GM12865 (cell line): Measurements from ENCODE around the gene VSIG8.
A peak's percentile ranks its signal among the peaks of the same experiment; 100 is the strongest.

Experiments used
- DNase-seq: peaks from one replicate; pipeline ENCODE4 v3.0.0; 2010; ENCODE audit warnings: low read depth
- H3K4me3 ChIP-seq: 2 replicates; pipeline ENCODE4 v1.5.1; 2011; ENCODE audit warnings: mild to moderate bottlenecking, low read depth, low read length, control low read depth
- TF ChIP-seq, protein P1 (sequence below): IDR thresholded peaks from 2 replicates; pipeline ENCODE4 v1.5.1; 2011; ENCODE audit warnings: low read length, control low read depth, low read depth, inconsistent platforms; ENCODE audit not compliant: insufficient read depth; ENCODE audit errors: missing control alignments

The VSIG8 gene

DNA sequence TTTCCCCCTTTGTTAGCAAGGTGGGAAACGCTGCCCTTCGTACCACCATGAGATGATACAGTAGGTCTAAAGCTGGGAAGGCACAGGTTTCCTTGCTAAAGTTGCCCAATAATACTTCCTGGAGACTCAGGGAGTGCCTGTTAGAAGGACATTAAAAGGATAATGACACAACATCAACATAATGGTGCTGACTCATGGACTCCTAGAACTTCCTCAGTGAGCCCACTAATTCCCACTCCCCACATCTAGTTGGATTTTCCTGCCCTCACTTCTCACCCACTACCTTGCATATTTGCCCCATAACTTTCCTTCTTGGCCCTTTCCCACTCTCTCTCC lies 20.0 kb upstream of the VSIG8 start:
- H3K4me3 ChIP-seq, result no peak overlapping the region
- TF ChIP-seq, protein P1, sequence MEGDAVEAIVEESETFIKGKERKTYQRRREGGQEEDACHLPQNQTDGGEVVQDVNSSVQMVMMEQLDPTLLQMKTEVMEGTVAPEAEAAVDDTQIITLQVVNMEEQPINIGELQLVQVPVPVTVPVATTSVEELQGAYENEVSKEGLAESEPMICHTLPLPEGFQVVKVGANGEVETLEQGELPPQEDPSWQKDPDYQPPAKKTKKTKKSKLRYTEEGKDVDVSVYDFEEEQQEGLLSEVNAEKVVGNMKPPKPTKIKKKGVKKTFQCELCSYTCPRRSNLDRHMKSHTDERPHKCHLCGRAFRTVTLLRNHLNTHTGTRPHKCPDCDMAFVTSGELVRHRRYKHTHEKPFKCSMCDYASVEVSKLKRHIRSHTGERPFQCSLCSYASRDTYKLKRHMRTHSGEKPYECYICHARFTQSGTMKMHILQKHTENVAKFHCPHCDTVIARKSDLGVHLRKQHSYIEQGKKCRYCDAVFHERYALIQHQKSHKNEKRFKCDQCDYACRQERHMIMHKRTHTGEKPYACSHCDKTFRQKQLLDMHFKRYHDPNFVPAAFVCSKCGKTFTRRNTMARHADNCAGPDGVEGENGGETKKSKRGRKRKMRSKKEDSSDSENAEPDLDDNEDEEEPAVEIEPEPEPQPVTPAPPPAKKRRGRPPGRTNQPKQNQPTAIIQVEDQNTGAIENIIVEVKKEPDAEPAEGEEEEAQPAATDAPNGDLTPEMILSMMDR, result no peak
- DNase-seq, result no peak

DNA sequence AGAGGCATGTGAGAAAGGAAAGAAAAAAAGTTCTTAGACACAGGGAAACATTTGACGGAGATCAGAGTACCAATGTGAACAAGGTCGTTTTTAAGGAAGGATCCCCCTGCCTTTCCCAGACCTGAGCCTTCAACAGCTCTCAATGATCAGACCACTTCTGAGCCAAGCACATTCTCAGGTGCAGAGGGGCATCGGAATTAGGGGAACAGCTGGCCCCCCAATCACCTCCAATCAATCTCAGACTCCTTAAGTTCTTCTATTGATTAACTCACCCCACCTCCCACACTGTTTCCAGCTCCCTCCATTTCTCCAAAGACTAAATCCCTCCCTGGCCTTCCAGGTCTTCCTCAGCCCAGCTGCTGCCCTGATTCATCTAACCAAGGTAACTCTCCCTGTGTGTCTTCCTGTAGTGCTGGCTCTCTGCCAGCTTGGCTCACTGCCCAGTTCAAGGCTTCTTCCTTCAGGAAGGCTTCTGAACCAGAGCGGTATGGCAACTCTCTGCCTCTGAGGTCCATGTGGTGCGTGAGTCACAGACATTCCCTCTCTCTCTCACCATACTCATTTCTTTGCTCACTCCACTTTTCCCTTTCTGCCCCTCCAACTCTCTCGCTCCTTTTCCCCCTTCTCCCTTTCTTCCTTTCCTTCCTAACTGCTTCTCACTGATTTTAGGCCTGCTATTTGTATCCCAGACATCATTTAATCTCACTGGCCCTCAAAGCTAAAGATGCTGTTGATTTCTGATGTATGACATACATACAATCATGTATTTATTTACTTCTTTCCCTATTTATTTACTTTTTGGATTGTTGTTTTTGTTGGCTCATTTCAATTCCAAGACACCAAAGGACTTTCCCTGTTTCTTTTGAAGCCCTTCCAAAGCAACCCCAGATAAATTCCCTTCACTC lies 19.4 kb upstream of the VSIG8 start:
- H3K4me3 ChIP-seq, result no peak overlapping the region
- peak; percentile 28 for DNase-seq
- TF ChIP-seq, protein P1, result no peak

DNA sequence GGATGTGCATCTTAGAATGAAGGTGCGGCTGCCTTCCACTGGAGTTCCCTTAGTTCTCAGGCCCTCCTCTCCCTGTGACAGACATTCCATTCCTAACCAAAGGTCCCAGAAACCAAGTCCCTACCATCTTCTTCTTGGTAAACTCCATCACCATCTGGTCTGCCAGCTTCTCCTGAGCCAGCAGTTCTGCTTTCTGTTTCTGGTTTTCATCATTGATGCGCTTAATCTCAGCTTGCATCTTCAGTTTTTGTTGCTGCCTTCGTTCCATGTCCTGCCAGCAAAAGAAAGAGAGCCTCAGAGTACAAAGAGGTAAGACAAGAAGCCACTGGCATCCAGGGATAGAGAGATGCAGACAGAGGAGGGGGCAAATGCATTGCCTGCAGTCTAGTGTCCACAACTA lies 18.0 kb upstream of the VSIG8 start:
- no peak for DNase-seq
- no peak overlapping the region for H3K4me3 ChIP-seq
- TF ChIP-seq, protein P1, result no peak

DNA sequence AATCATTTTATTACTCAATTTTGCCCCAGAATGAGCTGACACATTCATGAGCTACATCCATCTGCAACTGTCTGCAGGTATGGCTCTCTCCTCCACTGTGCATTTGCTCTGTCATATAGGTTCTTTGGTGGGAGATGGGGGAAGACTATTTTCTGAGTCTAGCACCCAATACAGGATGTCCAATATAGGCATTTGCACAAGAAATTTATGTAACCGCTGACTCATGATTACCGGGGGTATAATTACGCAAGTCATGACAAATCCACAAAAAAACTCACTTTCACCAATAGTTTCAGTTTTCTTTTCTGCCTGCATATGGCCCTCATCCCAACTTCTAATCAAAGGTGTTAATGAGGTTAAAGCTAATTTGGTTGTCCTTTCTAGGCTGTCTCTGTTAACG lies 17.5 kb upstream of the VSIG8 start:
- no peak overlapping the region for H3K4me3 ChIP-seq
- TF ChIP-seq, protein P1, result no peak
- DNase-seq, result no peak

DNA sequence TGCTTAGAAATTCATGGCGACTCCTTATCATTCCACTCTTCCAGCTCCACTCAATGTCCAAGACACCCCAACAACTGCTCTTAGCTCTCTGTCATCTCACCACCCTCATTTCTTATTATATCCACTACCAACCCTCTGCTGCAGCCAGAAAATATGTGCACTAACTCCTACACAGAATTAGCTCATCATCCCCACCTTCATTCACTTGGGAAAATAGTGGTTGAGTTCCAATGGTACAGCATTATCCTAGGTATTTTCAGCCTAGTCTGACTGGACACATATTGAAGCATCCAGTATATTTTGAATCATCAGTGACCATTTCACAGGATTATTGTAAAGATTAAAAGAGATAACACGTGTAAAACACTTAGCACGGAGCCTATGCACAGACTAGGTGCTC lies 16.7 kb upstream of the VSIG8 start:
- TF ChIP-seq, protein P1, result no peak
- DNase-seq, result no peak

DNA sequence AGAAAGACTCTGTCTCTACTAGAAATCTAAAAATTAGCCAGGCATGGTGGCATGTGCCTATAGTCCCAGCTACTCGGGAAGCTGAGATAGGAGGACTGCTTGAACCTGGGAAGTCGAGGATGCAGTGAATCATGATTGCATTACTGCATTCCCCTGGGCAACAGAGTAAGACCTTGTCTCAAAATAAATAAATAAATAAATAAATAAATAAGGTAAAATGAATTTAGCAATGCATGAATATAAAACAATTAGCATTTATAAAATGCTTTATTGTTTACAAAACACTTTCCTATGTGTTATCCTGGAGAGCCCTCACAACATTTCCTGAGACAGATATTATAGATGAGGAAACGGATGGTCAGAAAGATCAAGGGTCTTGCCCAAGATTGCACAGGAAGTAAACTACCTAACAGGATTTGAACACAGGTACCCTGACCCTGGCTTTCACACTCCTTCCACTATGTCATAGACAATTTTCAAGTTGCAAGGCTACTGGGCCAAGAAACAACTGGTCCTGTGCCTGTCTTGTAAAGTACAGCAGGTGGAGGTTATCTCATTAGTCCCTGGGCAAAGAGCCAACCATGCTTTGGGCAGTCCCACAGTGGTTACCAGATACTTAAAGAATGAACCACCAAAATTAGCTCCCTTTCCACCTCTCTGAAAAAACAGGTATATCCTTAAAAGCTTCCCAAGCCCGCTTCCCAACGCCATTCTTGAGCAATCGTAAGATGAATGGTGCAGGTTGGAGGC lies 15.4 kb upstream of the VSIG8 start:
- no peak overlapping the region for H3K4me3 ChIP-seq
- peak; percentile 13 for DNase-seq
- TF ChIP-seq, protein P1, result no peak

More for the DNA sequence above, 16.7 kb upstream of the VSIG8 start:
- H3K4me3 ChIP-seq, result no peak overlapping the region
